H9 (cell line): Measurements from ENCODE around the gene JAKMIP3. TPM values are rescaled to one million over a fixed set of nuclear protein-coding genes. Genes with fewer than 3 reads are reported as not detected.

Experiments
- DNase-seq: peaks from one replicate; pipeline ENCODE4 v3.0.0-alpha.2; 2017
- H2AFZ ChIP-seq: one replicate; pipeline ENCODE4 v1.6.1; 2013; ENCODE audit warnings: mild to moderate bottlenecking, low read length, control low read depth, moderate library complexity
- H2AK5ac ChIP-seq: 2 replicates; pipeline ENCODE4 v1.6.1; 2013; ENCODE audit warnings: low read length, control low read depth, mixed read lengths; ENCODE audit not compliant: insufficient read length
- H2BK120ac ChIP-seq: one replicate; pipeline ENCODE4 v1.6.1; 2013; ENCODE audit warnings: low read depth, mild to moderate bottlenecking, low read length, control low read depth, inconsistent platforms; ENCODE audit not compliant: poor library complexity, severe bottlenecking
- H2BK12ac ChIP-seq: 2 replicates; pipeline ENCODE4 v1.6.1; 2013; ENCODE audit warnings: low read length, control low read depth, mixed read lengths, low read depth; ENCODE audit not compliant: insufficient read length
- H2BK15ac ChIP-seq: 2 replicates; pipeline ENCODE4 v1.6.1; 2013; ENCODE audit warnings: low read depth, low read length, control low read depth
- H2BK20ac ChIP-seq: one replicate; pipeline ENCODE4 v1.6.1; 2013; ENCODE audit warnings: low read depth, mild to moderate bottlenecking, low read length, control low read depth, inconsistent platforms; ENCODE audit not compliant: poor library complexity, severe bottlenecking
- H2BK5ac ChIP-seq: 2 replicates; pipeline ENCODE4 v1.6.1; 2013; ENCODE audit warnings: low read length, control low read depth, mixed read lengths; ENCODE audit not compliant: insufficient read length
- H3K14ac ChIP-seq: 2 replicates; pipeline ENCODE4 v1.6.1; 2013; ENCODE audit warnings: low read length, control low read depth; ENCODE audit not compliant: insufficient read depth
- H3K18ac ChIP-seq: 2 replicates; pipeline ENCODE4 v1.6.1; 2013; ENCODE audit warnings: low read depth, mild to moderate bottlenecking, mixed read lengths, low read length, control low read depth; ENCODE audit not compliant: insufficient read length
- H3K23ac ChIP-seq: 2 replicates; pipeline ENCODE4 v1.6.1; 2013; ENCODE audit warnings: low read length, control low read depth, mixed read lengths, low read depth; ENCODE audit not compliant: insufficient read length
- H3K23me2 ChIP-seq: 2 replicates; pipeline ENCODE4 v1.6.1; 2013; ENCODE audit warnings: low read depth, mild to moderate bottlenecking, mixed read lengths, low read length, control low read depth; ENCODE audit not compliant: insufficient read length, poor library complexity, severe bottlenecking
- H3K27ac ChIP-seq: 2 replicates; pipeline ENCODE4 v1.5.1; 2013; ENCODE audit warnings: low read length, control low read depth, mixed read lengths, low read depth; ENCODE audit not compliant: insufficient read length
- H3K27me3 ChIP-seq: 2 replicates; pipeline ENCODE4 v1.6.1; 2013; ENCODE audit warnings: low read length, control low read depth, inconsistent platforms; ENCODE audit not compliant: insufficient read depth
- H3K4ac ChIP-seq: 2 replicates; pipeline ENCODE4 v1.6.1; 2013; ENCODE audit warnings: low read depth, mild to moderate bottlenecking, control low read depth, inconsistent platforms, low read length, moderate library complexity
- H3K4me1 ChIP-seq: 2 replicates; pipeline ENCODE4 v1.6.1; 2013; ENCODE audit warnings: low read length, control low read depth, inconsistent platforms; ENCODE audit not compliant: insufficient read depth
- H3K4me2 ChIP-seq: 2 replicates; pipeline ENCODE4 v1.6.1; 2013; ENCODE audit warnings: low read length, control low read depth, mixed read lengths; ENCODE audit not compliant: insufficient read length, insufficient read depth
- H3K56ac ChIP-seq: 2 replicates; pipeline ENCODE4 v1.6.1; 2013; ENCODE audit warnings: low read depth, mild to moderate bottlenecking, mixed read lengths, low read length, control low read depth; ENCODE audit not compliant: insufficient read length
- H3K79me1 ChIP-seq: 2 replicates; pipeline ENCODE4 v1.6.1; 2013; ENCODE audit warnings: low read depth, mild to moderate bottlenecking, moderate library complexity, low read length, control low read depth, inconsistent platforms; ENCODE audit not compliant: insufficient read depth, poor library complexity, severe bottlenecking
- H3K79me2 ChIP-seq: 2 replicates; pipeline ENCODE4 v1.6.1; 2013; ENCODE audit warnings: low read length, control low read depth, inconsistent platforms; ENCODE audit not compliant: insufficient read depth
- H3K9ac ChIP-seq: 2 replicates; pipeline ENCODE4 v1.6.1; 2013; ENCODE audit warnings: low read length, control low read depth, mixed read lengths; ENCODE audit not compliant: insufficient read length; ENCODE audit errors: extremely low read depth
- H3K9me3 ChIP-seq: one replicate; pipeline ENCODE4 v1.6.1; 2013; ENCODE audit warnings: low read depth, low read length, inconsistent platforms; ENCODE audit not compliant: control insufficient read depth
- H3T11ph ChIP-seq: one replicate; pipeline ENCODE4 v1.6.1; 2013; ENCODE audit warnings: mild to moderate bottlenecking, low read length, control low read depth, inconsistent platforms
- H4K20me1 ChIP-seq: one replicate; pipeline ENCODE4 v1.6.1; 2013; ENCODE audit not compliant: control insufficient read depth, insufficient read length, insufficient read depth
- H4K5ac ChIP-seq: 2 replicates; pipeline ENCODE4 v1.6.1; 2013; ENCODE audit warnings: low read depth, mild to moderate bottlenecking, mixed read lengths, low read length, control low read depth; ENCODE audit not compliant: insufficient read length
- H4K8ac ChIP-seq: replicated peaks from 2 replicates; pipeline ENCODE4 v1.6.1; 2013; ENCODE audit warnings: low read length, control low read depth, mixed read lengths, low read depth; ENCODE audit not compliant: insufficient read length
- H4K91ac ChIP-seq: 2 replicates; pipeline ENCODE4 v1.6.1; 2013; ENCODE audit warnings: low read depth, mild to moderate bottlenecking, moderate library complexity, mixed read lengths, low read length, control low read depth; ENCODE audit not compliant: insufficient read length
- H3K27ac Mint-ChIP-seq, 3 experiments: 2 replicates in 2 of 3; 3 replicates in 1 of 3; pipeline ENCODE4 v1.8.0; 2020 to 2021; ENCODE audit warnings: mixed read lengths in 3 of 3, mild to moderate bottlenecking in 1 of 3, moderate library complexity in 1 of 3
- H3K27me3 Mint-ChIP-seq: 2 replicates; pipeline ENCODE4 v1.8.0; 2021; ENCODE audit warnings: low read depth, mild to moderate bottlenecking, moderate library complexity, mixed read lengths
- H3K36me3 Mint-ChIP-seq, 3 experiments: 2 replicates in 2 of 3; 3 replicates in 1 of 3; pipeline ENCODE4 v1.8.0; 2020 to 2021; ENCODE audit warnings: low read depth in 3 of 3, mixed read lengths in 3 of 3; ENCODE audit not compliant: insufficient read depth in 1 of 3
- H3K4me1 Mint-ChIP-seq, 2 experiments: 2 replicates each; pipeline ENCODE4 v1.8.0; 2020; ENCODE audit warnings: mixed read lengths in 2 of 2
- H3K4me3 Mint-ChIP-seq, 2 experiments: 2 replicates in 1 of 2; 3 replicates in 1 of 2; pipeline ENCODE4 v1.8.0; 2020 to 2021; ENCODE audit warnings: mild to moderate bottlenecking in 2 of 2, mixed read lengths in 2 of 2, moderate library complexity in 1 of 2
- H3K9me3 Mint-ChIP-seq, 2 experiments: 2 replicates in 1 of 2; 3 replicates in 1 of 2; pipeline ENCODE4 v1.8.0; 2020; ENCODE audit warnings: mild to moderate bottlenecking in 2 of 2, mixed read lengths in 2 of 2, moderate library complexity in 1 of 2
- WGBS: extraction: QIAGEN DNeasy Blood & Tissue Kit; methylation state at CpG from one replicate; pipeline ENCODE4 v1.1.7; 2013; ENCODE audit warnings: missing lambda C conversion rate, low lambda C conversion rate, mixed read lengths; ENCODE audit not compliant: insufficient read length; ENCODE audit errors: extremely low coverage; 5-methylcytosine and 5-hydroxymethylcytosine counted together
- total RNA-seq: library from RNA; stranded (reverse); gene quantifications from 2 replicates; pipeline ENCODE4 v1.2.1, GENCODE V29; 2021
- TF ChIP-seq, protein P1 (sequence below): fragments of 200-600 bp; sonication (generic); conservative IDR thresholded peaks from 3 replicates; pipeline ENCODE4 v1.8.0; 2021; ENCODE audit warnings: antibody characterized with exemption, mild to moderate bottlenecking

Gene JAKMIP3
- total RNA-seq, 1 experiment from 2014 or later = 0.50 TPM

DNA sequence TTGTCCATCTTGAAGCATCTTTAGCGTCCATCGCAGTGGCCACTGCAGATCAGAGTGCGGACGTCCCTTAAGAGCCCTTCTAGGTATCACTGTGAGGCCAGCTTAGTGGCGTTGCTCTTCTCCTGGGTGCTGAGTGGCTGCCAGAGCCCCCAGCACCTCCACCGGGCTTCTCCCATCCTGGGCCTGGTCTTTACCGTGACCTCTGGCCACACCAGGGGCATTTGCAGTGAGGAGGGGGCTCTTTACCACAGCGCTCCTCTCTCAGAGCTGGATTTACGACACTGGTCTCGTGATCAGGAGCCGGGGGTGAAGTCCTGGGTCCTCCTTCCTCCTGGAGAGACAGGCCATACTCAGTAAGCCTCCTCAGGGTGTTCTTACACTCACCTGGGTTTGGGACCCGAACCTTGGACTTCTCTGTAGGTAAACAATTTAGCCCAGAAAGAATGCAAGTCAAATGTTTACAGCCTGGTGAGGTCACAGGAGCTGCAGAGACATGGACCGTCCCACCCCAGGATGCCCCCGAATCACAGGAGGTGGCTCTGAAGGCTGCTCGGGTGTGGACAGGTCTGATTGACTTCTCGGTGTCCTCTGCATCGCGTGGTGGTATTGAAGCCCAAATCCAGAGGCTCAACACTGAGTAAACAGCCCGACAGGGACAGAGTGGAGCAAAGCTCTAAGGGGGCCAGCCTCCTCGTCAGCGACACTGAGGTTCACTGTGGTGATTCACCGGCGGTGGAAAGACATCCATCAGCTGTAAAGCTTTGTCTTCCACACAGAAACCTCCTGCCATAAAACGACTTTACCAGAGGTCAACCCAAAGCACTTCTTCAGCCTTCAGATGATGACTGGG, 33.0 kb downstream of the JAKMIP3 start:
- Histone ChIP-seq H2BK15ac (no peak overlapping the region), H2BK20ac (no peak overlapping the region), H3T11ph (no peak overlapping the region), H2AK5ac (no peak overlapping the region), H3K4me2 (no peak overlapping the region), H3K4ac (no peak overlapping the region), H3K79me1 (no peaks in the 10 kb centered on the region), H2BK12ac (no peak overlapping the region), H4K8ac (no peak overlapping the region), H3K14ac (no peak overlapping the region), H2AFZ (no peak overlapping the region), H3K23ac (no peak overlapping the region), H2BK120ac (no peak overlapping the region), H3K18ac (no peak overlapping the region), H3K27me3 (no peaks in the 10 kb centered on the region), H3K27ac (no peak overlapping the region), H3K9ac (no peak overlapping the region), H3K79me2 (no peaks in the 10 kb centered on the region), H2BK5ac (no peak overlapping the region), H3K23me2 (no peaks in the 10 kb centered on the region), H3K9me3 (no peaks in the 10 kb centered on the region), H3K56ac (no peak overlapping the region), H4K91ac (no peak overlapping the region), H4K5ac (no peak overlapping the region), H4K20me1 (no peaks in the 10 kb centered on the region), H3K4me1 (no peaks in the 10 kb centered on the region)
- Mint-ChIP-seq H3K9me3 (peaks cover 10 to 16% of the 10 kb centered on the region in 2 experiments), H3K27ac (no peak overlapping the region; a peak in 2 of 7 replicates), H3K27me3 (0 out of 2 replicates have a peak, but pooled peaks cover 2% of the 10 kb centered on the region), H3K36me3 (peaks cover 4 to 15% (median 6%) of the 10 kb centered on the region in 3 experiments; a peak in 5 of 7 replicates), H3K4me1 (peaks cover 0 to 2% of the 10 kb centered on the region in 2 experiments; a peak in 1 of 4 replicates), H3K4me3 (no peak overlapping the region)
- WGBS = no CpG with 5 or more reads among the region's 24 CpGs
- TF ChIP-seq, protein P1, sequence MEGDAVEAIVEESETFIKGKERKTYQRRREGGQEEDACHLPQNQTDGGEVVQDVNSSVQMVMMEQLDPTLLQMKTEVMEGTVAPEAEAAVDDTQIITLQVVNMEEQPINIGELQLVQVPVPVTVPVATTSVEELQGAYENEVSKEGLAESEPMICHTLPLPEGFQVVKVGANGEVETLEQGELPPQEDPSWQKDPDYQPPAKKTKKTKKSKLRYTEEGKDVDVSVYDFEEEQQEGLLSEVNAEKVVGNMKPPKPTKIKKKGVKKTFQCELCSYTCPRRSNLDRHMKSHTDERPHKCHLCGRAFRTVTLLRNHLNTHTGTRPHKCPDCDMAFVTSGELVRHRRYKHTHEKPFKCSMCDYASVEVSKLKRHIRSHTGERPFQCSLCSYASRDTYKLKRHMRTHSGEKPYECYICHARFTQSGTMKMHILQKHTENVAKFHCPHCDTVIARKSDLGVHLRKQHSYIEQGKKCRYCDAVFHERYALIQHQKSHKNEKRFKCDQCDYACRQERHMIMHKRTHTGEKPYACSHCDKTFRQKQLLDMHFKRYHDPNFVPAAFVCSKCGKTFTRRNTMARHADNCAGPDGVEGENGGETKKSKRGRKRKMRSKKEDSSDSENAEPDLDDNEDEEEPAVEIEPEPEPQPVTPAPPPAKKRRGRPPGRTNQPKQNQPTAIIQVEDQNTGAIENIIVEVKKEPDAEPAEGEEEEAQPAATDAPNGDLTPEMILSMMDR = no peak
- peak; percentile 24 for DNase-seq
